ENCODE results near the gene WDR45B. TPM values are rescaled to one million over a fixed set of nuclear protein-coding genes. Genes with fewer than 3 reads are reported as not detected.

Gene WDR45B
- polyA plus RNA-seq, 1 donor from 2014 or later: 131 TPM

DNA sequence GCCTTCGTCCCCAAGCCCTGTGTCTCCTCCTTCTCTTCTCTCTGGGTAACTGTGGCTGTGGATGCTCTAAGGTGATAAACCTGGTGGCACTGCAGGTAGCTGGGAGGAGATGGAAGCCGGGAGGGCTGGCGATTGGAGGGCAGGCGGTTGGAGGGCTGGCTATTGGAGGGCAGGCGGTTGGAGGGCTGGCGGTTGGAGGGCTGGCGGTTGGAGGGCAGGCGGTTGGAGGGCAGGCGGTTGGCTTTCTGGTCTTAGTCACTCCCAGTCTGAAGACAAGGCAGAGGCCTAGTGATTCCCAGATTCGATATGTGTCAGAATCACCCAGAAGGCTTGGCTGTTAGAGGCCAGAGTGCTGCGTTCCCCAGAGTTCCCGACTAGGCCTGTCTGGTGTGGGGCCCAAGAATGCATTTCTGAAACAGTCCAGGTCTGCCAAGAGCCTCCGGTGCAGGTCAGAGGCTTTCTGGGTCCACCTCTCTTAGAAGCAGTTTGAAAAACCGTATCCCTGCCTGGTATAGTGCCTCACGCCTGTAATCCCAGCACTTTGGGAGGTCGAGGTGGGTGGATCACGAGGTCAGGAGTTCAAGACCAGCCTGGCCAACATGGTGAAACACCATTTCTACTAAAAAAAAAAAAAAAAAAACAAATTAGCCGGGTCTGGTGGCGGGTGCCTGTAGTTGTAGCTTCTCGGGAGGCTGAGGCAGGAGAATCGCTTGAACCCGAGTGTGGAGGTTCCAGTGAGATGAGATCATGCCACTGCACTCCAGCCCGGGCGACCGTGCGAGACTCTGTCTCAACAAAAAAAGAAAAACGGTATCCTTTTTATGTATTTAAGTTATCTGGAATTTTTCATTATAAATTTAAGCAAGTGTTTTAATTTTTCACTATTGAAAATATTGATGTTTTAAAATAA is 59.7 kb downstream of the WDR45B start:
- H3K27ac ChIP-seq (ENCODE audit: low read length): no peak overlapping the region
- no peaks in the 10 kb centered on the region for H4K20me1 ChIP-seq (ENCODE audit: insufficient read depth)
- H3F3A ChIP-seq (ENCODE audit: insufficient read depth, low read length, poor library complexity, severe bottlenecking): no peaks in the 10 kb centered on the region
- no peak overlapping the region for H3K4me3 ChIP-seq (ENCODE audit: low read length)
- H3K9me3 ChIP-seq (ENCODE audit: low read length): no peaks in the 10 kb centered on the region
- peaks cover 5% of the 10 kb centered on the region for H3K36me3 ChIP-seq (ENCODE audit: insufficient read depth, low read length)
- no peak overlapping the region for H3K4me2 ChIP-seq (ENCODE audit: low read length)
- H3K79me2 ChIP-seq (replicated peaks; ENCODE audit: insufficient read depth, low read length): no peaks in the 10 kb centered on the region
- H2AFZ ChIP-seq (ENCODE audit: low read depth, low read length): no peak overlapping the region
- TF ChIP-seq POLR2AphosphoS5 (IDR thresholded peaks at IDR 0.05): no peak
- no peak overlapping the region for H3K9ac ChIP-seq (ENCODE audit: low read length)
- H3K9me2 ChIP-seq (ENCODE audit: insufficient read depth, low read length): no peaks in the 10 kb centered on the region
- H3K27me3 ChIP-seq (ENCODE audit: insufficient read depth, low read depth, low read length): no peaks in the 10 kb centered on the region

DNA sequence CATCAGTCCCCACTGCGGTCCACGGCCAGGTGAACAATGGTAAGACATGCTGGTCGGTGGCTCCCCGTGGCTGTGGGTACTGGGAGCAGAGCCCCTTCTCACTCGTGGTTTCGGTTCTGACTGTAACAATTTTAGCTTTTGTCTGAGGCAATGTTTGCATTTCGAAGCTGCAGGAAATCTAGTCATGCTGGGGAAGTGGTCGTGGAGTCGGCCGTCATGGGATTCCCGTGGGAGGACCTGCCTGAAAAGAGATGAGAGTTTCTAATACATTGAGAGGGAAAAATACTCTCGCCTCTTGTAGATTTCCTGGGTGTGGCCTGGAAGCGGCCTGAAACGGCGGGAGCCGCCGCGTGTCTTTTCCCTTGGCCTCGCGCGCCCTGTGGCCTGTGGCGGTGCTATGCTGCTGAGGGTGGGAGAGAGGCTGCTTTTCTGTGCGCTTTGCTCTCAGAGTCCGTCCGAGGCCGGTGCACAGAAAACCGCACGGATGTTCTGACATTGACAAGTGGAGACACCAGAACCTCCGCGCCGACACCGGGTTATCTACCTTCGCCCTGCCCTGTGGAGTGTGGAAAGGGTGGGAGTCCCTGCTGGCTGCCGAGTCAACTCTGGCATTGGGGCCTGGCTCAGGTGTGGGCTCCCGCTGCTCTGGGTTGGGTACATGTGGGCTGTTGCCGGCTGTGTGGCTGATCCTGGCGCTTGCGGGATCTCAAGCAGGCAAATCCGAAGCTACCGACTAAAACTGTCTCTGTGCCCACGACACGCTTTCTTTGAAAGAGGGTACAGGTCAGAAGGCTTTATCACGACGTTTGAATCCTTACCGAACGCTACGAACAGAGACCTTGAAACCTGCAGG is 60.8 kb downstream of the WDR45B start:
- no peak overlapping the region for H2AFZ ChIP-seq (ENCODE audit: low read depth, low read length)
- no peak overlapping the region for H3K27ac ChIP-seq (ENCODE audit: low read length)
- H3F3A ChIP-seq (ENCODE audit: insufficient read depth, low read length, poor library complexity, severe bottlenecking): peaks cover under 1% of the 10 kb centered on the region
- no peaks in the 10 kb centered on the region for H3K9me3 ChIP-seq (ENCODE audit: low read length)
- TF ChIP-seq, protein P1, sequence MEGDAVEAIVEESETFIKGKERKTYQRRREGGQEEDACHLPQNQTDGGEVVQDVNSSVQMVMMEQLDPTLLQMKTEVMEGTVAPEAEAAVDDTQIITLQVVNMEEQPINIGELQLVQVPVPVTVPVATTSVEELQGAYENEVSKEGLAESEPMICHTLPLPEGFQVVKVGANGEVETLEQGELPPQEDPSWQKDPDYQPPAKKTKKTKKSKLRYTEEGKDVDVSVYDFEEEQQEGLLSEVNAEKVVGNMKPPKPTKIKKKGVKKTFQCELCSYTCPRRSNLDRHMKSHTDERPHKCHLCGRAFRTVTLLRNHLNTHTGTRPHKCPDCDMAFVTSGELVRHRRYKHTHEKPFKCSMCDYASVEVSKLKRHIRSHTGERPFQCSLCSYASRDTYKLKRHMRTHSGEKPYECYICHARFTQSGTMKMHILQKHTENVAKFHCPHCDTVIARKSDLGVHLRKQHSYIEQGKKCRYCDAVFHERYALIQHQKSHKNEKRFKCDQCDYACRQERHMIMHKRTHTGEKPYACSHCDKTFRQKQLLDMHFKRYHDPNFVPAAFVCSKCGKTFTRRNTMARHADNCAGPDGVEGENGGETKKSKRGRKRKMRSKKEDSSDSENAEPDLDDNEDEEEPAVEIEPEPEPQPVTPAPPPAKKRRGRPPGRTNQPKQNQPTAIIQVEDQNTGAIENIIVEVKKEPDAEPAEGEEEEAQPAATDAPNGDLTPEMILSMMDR (IDR thresholded peaks at IDR 0.05; ENCODE audit: poor library complexity, severe bottlenecking): no peak
- TF ChIP-seq EP300 (conservative IDR thresholded peaks at IDR 0.05; ENCODE audit: poor library complexity, severe bottlenecking) (no peak), MXI1 (conservative IDR thresholded peaks at IDR 0.05; ENCODE audit: poor library complexity, severe bottlenecking) (no peak), POLR2AphosphoS5 (IDR thresholded peaks at IDR 0.05) (no peak), REST (IDR thresholded peaks at IDR 0.05; ENCODE audit: borderline replicate concordance) (no peak), EZH2 (IDR thresholded peaks at IDR 0.05; ENCODE audit: borderline replicate concordance, insufficient read depth, low read length, poor library complexity, severe bottlenecking) (no peak), RAD21 (conservative IDR thresholded peaks at IDR 0.05) (no peak), TAF1 (IDR thresholded peaks at IDR 0.05; ENCODE audit: low read depth) (no peak), SMC3 (conservative IDR thresholded peaks at IDR 0.05; ENCODE audit: poor library complexity) (no peak)
- H3K9ac ChIP-seq (ENCODE audit: low read length): no peak overlapping the region
- H3K9me2 ChIP-seq (ENCODE audit: insufficient read depth, low read length): no peaks in the 10 kb centered on the region
- H3K79me2 ChIP-seq (replicated peaks; ENCODE audit: insufficient read depth, low read length): no peaks in the 10 kb centered on the region
- no peak overlapping the region for H3K4me3 ChIP-seq (ENCODE audit: low read length)
- H3K4me2 ChIP-seq (ENCODE audit: low read length): no peak overlapping the region
- H3K27me3 ChIP-seq (ENCODE audit: insufficient read depth, low read depth, low read length): no peaks in the 10 kb centered on the region
- H4K20me1 ChIP-seq (ENCODE audit: insufficient read depth): no peaks in the 10 kb centered on the region
- H3K36me3 ChIP-seq (ENCODE audit: insufficient read depth, low read length): peaks cover 5% of the 10 kb centered on the region
